Epithelial cell of umbilical artery (primary cell): Measurements from ENCODE around the gene ADIPOQ. TPM values are rescaled to one million over a fixed set of nuclear protein-coding genes. Genes with fewer than 3 reads are reported as not detected.

Source experiments
- total RNA-seq: library from RNA; depleted of rRNA; stranded (reverse); fragments of >200 nt; gene quantifications from 2 replicates; pipeline ENCODE4 v1.2.3, GENCODE V29; 2014

The ADIPOQ gene
- total RNA-seq, result not detected in 2 replicates

GRCh38 chr3:186842426-186843038 lies at the start of gene ADIPOQ:
Gene ADIPOQ (plus strand): TSS chr3:186842710. CDS start chr3:186853059, 10,349 bp downstream.

GRCh38 chr3:186806089-186807055 lies 36.1 kb upstream of the ADIPOQ start, which contains the start of gene RFC4:
Gene RFC4 (minus strand): TSS chr3:186806482. CDS start chr3:186804713, 1,769 bp downstream.

Other genes with a start within 250 kb of the ADIPOQ start
- gene AHSG, start 229.7 kb upstream of the ADIPOQ start, total RNA-seq, result not detected in 2 replicates
- gene FETUB, start 202.3 kb upstream of the ADIPOQ start, total RNA-seq, result not detected in 2 replicates
- not detected in 2 replicates for gene HRG, start 176.7 kb upstream of the ADIPOQ start, total RNA-seq
- gene KNG1, start 125.4 kb upstream of the ADIPOQ start, total RNA-seq, result not detected in 2 replicates
- 732 and 2,203 TPM in 2 replicates for gene EIF4A2, start 59.1 kb upstream of the ADIPOQ start, total RNA-seq
- 42.6 and 49.2 TPM in 2 replicates for gene RFC4, start 36.2 kb upstream of the ADIPOQ start, total RNA-seq
- 47.4 and 80.7 TPM in 2 replicates for gene ST6GAL1, start 87.8 kb downstream of the ADIPOQ start, total RNA-seq